ENCODE results near the gene EGFL8.
"Not testable (repeated sequence)": the region's sequence is repeated elsewhere in the genome, so short reads cannot be mapped to it uniquely, and the experiment has no call there.

The EGFL8 gene

DNA sequence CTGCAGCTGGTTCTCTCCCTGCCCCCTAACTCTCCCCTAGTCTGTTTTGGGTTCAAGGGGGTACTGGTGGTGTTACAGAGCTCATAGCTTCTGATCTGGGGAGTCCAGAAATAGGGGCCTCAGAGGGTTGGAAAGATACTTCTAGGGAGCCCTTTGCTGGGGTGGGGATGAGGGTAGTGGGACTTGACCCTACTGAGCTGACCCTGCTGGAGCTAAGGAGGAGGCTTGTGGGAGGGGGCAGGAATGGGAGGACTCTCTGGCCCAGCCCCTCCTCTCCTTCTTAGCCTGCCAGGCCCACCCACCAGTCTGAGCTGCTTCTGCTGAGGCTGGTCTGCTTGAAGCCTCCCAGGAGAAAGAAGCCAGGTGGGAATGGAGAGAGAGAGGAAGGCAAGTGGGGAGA is at the start of gene EGFL8:
TSS of gene EGFL8 (plus strand) at position 301 of the 400 bp plus-strand sequence. CDS start 1,571 bp downstream, outside the sequence.
- no peak for DNase-seq

DNA sequence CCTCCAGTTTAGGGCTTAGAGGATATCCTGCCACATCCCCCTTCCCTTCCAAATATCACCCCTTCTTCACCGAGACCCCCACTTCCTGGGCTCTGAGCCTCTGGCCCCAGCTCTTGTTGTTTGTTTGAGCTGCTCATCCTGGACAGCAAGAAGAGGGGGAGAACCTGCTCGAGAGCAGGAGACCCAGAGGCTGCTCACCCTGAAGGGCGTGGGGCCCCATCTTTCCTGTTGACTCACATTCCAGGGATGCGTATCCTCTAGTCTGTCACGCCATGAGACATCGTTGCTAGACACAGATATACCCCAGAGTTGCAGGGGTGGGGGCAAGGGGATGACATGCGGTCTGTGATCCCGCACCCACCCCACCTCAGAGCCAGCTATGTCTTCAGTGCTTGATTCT is 49.6 kb upstream of the EGFL8 start:
- DNase-seq: no peak

DNA sequence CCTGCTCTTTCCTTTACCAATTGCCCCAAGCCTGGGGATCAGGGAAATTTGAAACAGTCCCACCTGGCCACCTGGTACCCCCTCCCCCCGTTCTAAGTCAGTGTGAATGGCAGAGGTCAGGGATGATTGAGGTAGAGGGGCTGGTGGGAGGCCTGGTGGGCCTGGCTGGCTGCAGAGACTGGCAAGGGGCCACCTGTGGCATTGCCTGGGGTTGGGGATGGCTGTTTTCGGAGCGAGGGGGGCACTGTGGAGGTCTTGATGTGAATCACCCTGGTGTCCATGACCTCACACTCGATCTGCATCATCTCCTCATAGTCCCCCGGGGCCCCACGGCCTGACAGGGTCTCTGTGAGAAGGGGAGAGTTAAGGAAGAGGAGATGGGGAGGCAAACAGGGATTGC is 48.8 kb upstream of the EGFL8 start:
- DNase-seq: no peak

DNA sequence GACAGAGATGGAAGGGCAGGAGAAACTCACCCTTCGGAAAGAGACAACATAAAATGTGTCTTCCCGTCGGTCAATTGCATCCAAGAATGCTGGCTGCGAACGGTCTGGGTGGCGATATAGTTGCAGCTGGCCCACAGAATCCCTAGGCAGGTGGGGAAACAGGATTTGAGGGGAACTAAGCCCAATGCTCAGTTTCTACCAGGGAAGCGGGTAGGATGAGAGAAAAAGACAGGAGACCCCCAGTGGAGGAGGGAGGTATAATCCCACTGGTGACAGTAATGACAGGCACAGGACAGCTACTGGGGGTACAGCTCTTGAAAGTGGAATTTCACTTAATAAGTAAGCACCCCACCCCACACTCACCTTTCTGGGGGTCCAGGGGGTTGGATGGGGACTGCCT is 47.7 kb upstream of the EGFL8 start:
- DNase-seq: no peak

DNA sequence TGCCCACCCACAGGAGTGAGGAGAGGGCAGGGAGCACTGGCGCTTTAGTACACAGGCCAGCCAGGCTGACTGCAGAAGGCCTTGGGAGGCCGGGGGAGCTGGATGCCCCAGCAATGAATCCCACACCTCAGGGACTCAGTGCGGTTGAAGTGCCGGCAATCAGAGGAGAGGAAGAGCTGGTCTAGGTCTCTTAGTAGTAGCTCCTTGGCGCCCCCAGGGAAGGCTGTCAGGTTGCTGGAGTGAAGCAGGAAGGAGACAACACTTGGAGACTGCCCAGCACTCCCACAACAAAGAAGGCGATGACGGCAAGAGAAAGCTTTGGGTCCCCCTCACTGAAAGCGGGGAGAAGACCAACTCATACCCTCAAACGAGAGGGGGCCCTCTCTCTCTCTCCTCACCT is 46.9 kb upstream of the EGFL8 start:
- no peak for DNase-seq

DNA sequence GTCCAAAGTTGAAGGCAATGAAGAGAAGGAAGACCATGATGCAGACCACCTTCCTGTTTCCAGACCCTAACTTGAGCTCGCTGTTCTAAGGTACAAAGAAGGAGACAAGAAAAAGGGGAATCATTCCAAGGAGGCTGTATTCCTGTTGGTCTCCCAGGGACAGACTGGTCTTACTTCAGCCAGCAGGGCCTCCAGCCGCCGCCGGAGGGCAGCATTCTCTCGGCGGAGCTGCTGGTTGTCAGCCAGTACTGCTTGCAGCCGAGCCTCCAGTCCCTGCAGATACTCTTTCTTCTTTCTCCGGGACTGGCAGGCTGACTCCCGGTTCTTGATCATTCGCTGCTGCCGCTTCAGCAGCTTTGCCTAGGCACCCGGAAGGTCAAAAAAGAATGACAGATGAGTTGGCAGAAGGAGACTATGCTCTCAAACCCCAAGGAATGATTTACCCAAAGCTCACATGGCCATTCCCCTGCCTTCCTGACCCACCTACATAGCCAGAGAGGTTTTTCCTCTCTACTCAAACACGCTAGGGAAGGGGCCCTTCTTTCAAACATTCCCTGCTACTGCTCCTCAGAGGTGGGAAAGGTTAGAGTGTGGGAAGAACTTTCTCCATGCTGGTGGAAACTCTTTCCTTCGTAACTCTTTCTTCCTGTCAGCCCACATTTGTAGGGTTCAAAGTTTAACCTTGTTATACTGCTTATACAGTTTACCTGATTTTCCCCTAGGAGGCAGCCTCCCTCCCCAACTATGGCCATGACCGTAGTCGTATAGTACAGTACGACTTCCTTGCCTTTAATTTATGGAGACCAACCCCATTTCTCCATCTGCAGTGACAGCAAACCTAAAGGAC is 45.4 kb upstream of the EGFL8 start:
- DNase-seq: peak; percentile 6

DNA sequence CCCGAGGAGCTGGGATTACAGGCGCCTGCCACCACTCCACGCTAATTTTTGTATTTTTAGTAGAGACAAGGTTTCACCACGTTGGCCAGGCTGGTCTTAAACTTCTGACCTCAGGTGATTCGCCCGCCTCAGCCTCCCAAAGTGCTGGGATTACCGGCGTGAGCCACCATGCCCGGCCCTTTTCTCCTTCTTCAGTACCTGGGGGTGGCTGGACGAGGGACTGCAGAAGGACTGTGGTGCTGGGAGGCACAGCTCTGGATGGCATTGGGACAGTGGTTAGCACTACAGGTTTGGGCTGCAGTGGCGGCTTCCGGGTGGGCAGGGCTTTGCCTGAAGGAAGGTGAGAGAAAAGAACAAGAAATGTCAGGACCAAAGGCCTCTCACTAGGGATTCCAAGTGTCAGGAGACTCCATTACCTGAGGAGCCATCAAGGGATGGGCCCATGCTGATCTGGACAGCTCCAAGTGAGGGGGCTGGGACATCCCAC is 43.8 kb upstream of the EGFL8 start:
- DNase-seq: no peak

DNA sequence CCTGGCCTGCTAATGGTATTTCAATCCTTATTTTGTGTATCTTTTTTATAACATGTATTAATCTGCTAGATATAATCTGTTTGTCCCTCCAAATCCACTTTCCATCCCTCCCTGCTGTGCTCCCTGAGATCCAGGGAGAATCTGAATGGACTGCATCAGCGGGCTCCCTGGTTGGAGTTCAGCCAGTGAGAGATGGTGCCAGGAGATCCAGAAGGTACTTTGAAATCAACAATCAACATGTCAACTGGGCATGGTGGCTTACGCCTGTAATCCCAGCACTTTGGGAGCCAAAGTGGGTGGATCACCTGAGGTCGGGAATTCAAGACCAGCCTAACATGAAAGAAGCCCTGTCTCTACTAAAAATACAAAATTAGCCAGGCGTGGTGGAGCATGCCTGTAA is 40.7 kb upstream of the EGFL8 start:
- no peak for DNase-seq

DNA sequence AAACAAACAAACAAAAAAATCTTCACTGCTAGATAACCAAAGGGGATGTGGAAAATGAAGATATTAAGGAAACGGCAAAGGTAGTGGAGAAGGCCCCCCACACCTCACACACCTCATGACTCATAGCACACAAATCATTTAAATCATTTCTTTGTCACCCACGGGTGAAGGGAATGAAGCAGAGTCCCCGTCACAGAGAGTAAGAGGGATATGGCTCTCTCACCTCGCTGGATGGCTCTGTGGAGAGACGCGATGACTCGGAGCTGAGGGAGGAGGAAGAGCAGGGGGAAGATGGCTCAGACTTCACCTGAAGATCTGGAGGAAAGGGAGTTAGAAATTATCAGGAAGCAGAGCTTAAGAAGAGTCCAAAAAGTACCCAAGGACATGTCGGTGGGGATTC is 37.5 kb upstream of the EGFL8 start:
- DNase-seq: no peak

DNA sequence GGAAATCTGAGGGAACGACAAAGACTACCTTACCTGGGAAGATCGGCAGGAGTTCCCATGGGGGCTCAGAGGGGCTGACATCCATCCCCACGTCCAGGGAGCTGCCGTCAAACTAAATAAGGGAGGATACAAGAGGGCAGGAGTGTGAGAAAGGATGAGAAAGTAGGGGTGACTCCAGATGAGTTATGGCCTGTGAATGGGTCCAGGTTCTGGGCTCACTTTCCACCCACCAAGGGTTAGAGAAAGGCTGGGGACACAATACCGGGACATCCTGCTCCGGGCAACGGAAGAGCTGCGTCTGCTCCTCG is 37.0 kb upstream of the EGFL8 start:
- no peak for DNase-seq

DNA sequence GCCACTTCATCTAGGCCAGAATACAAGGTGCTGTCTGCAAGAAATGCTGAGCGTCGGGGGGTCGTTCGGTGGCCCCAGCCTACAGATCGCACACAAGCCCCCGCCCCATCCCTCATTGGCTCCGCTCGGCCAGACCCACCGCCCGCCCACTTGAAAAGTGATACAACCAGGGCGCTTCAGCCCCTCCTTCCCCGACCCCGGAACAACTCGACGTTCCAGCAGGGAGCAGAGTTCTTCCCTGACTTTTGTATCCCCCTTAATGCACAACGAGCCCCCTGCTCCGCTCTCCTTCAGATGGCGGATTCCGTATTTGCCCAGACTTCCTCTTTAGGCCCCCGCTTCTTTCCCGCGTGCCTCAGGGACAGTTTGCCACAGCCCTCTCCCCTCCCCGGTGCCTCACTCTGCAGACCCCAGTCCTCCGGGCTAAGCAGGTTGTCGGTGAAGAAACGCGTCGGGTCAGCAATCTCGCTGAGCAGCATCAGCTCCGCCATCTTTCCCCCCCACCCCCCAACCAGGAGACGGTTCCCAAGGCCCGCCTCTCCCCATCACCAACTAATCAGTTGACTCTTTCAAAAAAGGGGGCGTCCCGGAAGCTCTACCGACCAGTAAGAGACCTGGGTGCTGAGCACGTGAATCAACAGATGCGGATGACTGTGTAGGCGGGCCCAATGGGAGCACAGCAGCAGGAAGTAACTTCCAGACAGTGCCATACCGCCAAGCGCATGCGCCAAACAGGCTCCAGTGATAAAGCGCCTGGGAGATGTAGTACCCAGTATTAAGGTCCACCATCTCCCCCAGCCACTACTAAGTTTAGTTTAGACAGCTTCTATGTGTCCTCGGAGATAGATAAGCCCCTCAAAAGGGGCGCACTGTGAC is 36.4 kb upstream of the EGFL8 start, which contains the start of gene ATF6B:
TSS of gene ATF6B (minus strand) at position 530 of the 876 bp plus-strand sequence. CDS start at position 491, 39 bp downstream.
- peak; percentile 97 for DNase-seq

DNA sequence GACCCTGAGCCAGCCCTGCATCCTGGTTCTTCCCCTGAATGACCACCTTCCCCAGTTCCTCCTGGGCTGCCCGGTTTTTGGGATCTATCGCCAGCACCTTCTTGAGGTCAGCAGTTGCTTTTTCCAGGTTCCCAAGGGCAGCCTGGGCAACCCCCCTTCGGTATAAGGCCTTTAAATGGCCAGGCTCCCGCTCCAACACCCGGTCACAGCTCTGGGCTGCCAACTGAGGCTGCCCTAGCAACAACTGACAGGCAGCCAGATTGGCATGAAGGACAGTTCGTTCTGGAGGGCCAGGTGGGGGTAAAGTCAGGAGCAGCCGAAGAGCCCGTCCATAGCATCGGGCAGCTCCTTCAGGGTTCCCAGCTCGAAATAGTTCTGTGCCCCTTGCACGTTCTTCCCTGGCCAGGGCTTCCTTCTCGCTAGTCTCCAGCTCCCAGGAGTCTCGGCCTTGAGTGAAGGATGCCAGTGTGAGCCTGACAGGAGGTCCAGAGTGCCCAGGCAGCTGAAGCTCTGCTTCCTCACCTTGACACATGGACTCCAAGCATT is 35.6 kb upstream of the EGFL8 start:
- no peak for DNase-seq

DNA sequence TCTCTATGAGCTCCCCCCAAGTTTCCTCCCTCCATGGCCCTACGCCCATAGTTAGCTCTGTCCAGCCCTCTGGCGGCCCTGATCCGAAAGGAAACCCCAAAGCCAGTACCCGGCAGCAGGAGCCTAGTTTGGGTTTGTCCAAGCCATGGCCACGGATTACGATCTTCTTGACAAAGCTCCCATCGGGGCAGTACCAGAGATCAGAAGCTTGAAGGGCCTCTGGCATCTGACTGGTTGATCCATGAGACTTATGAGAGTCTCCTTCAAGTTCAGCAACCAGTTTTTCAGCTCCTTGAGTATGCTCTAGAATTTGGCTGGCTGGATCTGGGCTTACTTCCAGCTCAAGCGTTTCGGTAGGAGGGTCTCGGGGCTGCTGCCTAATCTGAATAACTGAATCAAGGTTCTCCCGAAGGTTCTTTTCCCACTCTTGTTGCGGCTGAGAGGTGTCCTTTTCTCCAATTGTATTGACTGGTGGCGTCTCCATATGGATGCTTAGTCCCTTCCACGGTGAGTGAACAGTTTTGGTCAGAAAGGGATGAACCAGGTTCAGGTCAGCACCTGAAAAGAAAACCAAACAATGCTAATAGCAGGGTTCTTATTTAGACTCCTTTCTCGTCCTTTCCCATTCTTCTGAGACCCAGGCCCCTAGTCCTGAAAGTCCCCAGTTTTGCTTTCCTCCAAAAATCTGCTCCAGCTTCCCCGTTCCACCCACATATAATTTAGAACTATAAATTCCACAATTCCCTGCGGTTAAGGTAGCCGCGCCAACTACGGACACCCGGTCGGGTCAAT is 34.9 kb upstream of the EGFL8 start:
- DNase-seq: no peak

DNA sequence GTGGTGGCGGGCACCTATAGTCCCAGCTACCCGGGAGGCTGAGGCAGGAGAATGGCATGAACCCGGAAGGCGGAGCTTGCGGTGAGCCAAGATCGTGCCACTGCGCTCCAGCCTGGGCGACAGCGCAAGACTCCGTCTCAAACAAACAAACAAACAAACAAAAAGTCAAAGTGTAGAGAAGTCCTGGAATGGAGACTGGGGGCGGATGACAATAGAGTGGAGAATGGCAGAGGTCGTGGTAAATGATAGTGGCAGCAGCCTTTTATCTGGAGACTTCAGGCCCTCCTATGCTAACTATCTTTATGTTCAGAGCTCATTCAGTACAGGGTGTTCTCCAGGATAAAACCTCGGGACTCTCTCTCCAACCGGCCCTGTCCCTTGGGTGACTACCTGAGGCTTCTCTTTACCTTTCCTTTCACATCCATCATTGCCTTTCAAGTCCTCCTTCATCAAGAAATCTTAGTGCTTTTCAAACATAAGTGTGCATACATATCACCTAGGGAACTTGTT is 32.9 kb upstream of the EGFL8 start:
- no peak for DNase-seq

DNA sequence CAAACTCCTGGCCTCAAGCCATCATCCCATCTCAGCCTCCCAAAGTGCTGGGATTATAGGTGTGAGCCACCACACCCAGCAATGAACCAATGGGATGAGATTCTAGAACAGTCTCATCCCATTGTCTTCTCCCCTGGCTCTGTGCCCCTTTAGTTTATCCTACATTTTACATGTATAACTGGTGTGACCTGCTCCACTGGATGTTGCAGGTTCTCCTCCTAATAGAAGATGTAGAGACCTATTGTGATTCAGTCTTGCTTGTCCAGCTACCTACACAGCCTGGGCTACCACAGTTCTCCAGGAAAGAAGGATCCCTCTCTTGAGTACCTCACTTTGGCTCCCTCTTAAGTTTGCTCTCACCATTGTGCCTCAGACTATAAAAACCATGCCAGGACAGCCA is 32.3 kb upstream of the EGFL8 start:
- DNase-seq: no peak

DNA sequence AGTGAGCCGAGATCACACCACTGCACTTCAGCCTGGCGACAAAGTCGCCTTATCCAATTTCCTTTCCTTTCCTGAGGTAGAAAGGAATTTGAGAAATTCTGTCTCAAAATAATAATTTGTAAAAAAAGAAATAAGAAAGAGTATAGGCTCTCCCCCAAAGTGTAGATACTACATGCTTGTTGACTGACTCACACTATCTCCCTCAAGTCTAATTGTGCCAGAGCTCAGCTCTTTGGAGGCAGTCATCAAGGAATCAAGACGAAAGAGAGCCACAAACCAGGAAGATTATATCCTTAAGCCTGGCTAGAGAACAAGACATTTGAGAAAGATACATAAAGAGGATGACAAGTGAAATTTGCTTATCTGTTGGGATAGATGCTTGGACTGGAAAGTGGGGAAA is 30.6 kb upstream of the EGFL8 start:
- DNase-seq: no peak

DNA sequence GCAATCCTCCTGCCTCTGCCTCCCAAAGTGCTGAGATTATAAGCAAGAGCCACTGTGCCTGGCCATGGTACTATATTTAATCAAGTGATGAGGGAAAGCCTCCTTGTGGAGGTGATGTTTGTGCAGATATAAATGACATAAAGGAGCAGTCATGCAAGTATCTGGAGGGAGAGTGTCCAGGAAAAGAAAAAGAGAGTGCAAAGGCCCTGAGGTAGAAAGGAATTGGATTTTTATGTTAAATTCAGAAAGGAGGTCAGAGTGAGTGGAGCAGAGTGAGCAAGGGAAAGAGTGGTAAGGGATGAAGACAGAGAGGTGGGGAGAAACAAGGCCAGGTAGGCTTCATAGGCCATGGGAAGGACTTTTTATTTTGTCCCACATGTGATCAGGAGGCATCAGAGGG is 26.9 kb upstream of the EGFL8 start:
- no peak for DNase-seq

DNA sequence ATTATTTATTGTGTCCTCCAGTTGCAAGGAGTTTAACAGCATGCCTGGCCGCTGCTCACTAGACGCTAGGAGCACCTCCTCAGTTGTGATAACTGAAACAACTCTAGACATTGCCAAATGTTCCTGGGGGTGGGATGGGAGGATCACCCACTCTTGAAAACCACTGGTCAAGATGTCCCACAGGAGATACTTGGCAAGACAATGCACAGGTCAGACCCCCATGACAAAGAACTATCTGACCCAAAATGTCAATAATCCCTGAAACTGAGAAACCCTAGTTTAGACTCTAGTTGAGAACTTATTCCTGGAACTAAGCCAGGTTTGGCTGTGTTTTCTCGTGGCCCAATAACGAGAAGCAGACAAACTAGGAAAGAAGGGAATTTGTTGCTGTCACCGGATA is 24.8 kb upstream of the EGFL8 start:
- no peak for DNase-seq

DNA sequence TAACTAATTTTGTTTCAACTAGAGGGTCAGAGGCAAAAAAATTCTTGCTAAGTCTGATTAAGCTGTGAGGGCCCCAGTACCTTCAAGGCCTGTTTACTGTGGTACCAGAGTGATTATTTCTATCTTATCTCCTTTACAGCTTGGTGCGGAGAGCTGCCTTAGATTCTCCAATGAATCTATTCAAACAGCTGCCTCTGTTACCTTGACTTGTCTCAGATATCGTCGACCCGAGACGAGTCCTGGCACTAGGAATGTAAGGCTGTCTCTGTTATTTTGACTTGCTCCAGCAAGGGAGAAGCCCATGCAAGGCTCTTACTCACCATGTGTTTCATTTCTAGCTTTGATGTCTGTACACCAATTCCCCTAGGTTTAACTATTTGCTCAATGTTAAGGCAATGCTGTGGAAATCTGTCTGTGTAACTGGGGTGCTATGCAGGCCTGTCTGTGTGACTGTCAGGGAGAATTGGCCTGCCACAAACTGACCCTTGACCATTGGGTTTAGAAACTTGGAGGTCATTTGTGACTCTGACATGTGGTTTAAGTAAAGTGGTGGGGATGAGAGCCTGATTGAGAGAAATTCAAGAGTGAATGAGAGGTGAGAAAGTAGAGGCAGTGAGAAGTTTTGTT is 23.9 kb upstream of the EGFL8 start:
- DNase-seq: no peak

DNA sequence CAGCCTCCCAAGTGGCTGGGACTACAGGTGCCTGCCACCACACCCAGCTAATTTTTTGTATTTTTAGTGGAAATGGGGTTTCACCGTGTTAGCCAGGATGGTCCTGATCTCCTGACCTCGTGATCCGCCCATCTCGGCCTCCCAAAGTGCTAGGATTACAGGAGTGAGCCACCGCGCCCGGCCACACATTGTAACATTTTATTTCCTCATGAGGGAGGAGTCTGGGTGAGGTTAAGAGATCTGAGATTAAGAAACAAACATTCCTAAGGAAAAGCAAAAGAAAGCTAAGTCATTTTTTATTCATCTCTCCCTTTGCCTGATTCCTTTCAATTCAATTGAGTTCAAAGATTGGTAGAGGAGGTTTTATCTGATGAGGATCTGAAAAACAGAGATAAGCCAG is 20.2 kb upstream of the EGFL8 start:
- DNase-seq: not testable (repeated sequence)

DNA sequence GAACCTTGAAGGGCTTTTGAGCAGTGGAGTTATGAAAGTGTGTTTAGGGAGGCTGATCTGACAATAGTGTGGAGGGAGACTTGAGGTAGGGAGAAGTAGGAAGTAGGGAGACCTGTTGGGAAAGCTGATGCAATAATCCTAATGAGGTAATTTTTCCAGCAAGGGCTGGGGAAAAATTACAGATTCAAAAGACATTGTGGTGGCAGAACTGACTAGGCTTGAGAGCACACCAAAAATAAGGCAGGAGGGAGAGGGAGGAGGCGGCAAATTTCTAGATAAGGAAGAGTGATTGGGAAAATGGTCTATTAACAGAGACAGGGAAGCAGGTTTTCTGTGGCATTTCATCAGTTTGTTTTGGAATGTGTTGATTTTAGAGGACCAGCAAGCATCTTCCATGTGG is 18.1 kb upstream of the EGFL8 start:
- DNase-seq: no peak

DNA sequence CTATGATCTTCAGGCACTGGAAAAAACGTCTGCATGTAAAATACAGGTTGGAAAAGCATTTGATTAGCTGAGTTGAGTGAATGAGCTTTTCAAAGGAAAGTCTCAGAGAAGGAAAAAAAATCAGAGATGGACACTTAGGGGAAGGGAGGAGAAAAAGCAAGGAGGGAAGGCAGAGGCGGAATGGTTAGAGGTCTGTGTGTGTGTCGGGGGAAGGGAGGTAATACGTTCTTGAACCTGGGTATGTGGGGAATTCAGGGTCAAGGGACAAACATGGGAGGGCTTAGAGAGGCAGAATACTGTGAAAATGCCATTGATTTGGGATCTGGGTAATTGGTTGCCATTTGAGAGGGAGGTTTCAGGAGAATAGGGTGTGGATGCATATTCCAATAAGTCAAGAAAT is 17.7 kb upstream of the EGFL8 start:
- DNase-seq: no peak

Data from KG1 (cell line).